Measurements from ENCODE around the gene RNASEH2B.

Gene RNASEH2B

GRCh38 chr13:50907781-50908180 lies 1.8 kb upstream of the RNASEH2B start:
- DNase-seq (ENCODE audit: low spot score) = no peak

GRCh38 chr13:50908371-50908770 lies 1.2 kb upstream of the RNASEH2B start:
- no peak for DNase-seq (ENCODE audit: low spot score)

GRCh38 chr13:50910485-50910805 lies 854 bp downstream of the RNASEH2B start:
- peak; percentile 56 for DNase-seq (ENCODE audit: low spot score)

- DNase-seq (ENCODE audit: low spot score) = no peak
These were observed 1.6 kb downstream of the RNASEH2B start for GRCh38 chr13:50911081-50911631.

GRCh38 chr13:50911937-50912795 lies 2.6 kb downstream of the RNASEH2B start:
- DNase-seq (ENCODE audit: low spot score) = peak; percentile 79

- no peak for DNase-seq (ENCODE audit: low spot score)
These were observed 3.3 kb downstream of the RNASEH2B start for GRCh38 chr13:50912851-50913250.

GRCh38 chr13:50914176-50914700 lies 4.6 kb downstream of the RNASEH2B start:
- no peak for DNase-seq (ENCODE audit: low spot score)

GRCh38 chr13:50914848-50915247 lies 5.3 kb downstream of the RNASEH2B start:
- peak; percentile 15 for DNase-seq (ENCODE audit: low spot score)

- no peak for DNase-seq (ENCODE audit: low spot score)
These were observed 6.0 kb downstream of the RNASEH2B start for GRCh38 chr13:50915565-50915964.

- no peak for DNase-seq (ENCODE audit: low spot score)
These were observed 7.2 kb downstream of the RNASEH2B start for GRCh38 chr13:50916701-50917184.

- no peak for DNase-seq (ENCODE audit: low spot score)
These were observed 8.0 kb downstream of the RNASEH2B start for GRCh38 chr13:50917572-50917971.

- DNase-seq (ENCODE audit: low spot score) = no peak
These were observed 9.0 kb downstream of the RNASEH2B start for GRCh38 chr13:50918567-50918966.

GRCh38 chr13:50919277-50919676 lies 9.7 kb downstream of the RNASEH2B start:
- no peak for DNase-seq (ENCODE audit: low spot score)

- no peak for DNase-seq (ENCODE audit: low spot score)
These were observed 12.1 kb downstream of the RNASEH2B start for GRCh38 chr13:50921706-50922105.

- DNase-seq (ENCODE audit: low spot score) = no peak
These were observed 13.7 kb downstream of the RNASEH2B start for GRCh38 chr13:50923272-50923671.

- DNase-seq (ENCODE audit: low spot score) = no peak
These were observed 14.4 kb downstream of the RNASEH2B start for GRCh38 chr13:50924025-50924424.

GRCh38 chr13:50927701-50928100 lies 18.1 kb downstream of the RNASEH2B start:
- DNase-seq (ENCODE audit: low spot score) = no peak

GRCh38 chr13:50928102-50928501 lies 18.5 kb downstream of the RNASEH2B start:
- no peak for DNase-seq (ENCODE audit: low spot score)

GRCh38 chr13:50928659-50929462 lies 19.3 kb downstream of the RNASEH2B start:
- no peak for DNase-seq (ENCODE audit: low spot score)

GRCh38 chr13:50932091-50932490 lies 22.5 kb downstream of the RNASEH2B start:
- DNase-seq (ENCODE audit: low spot score) = no peak

- DNase-seq (ENCODE audit: low spot score) = no peak
These were observed 25.3 kb downstream of the RNASEH2B start for GRCh38 chr13:50934735-50935435.

GRCh38 chr13:50936679-50937078 lies 27.1 kb downstream of the RNASEH2B start:
- DNase-seq (ENCODE audit: low spot score) = no peak

All from AG08396 (cell line).